ENCODE data around the gene ATP5F1A.
"Not testable (repeated sequence)": the region's sequence is repeated elsewhere in the genome, so short reads cannot be mapped to it uniquely, and the experiment has no call there.

Gene ATP5F1A

GRCh38 chr18:46047369-46047768 lies 50.7 kb downstream of the ATP5F1A start:
- DNase-seq (ENCODE audit: low read depth in 2 of 2), result not testable (repeated sequence)

- DNase-seq (ENCODE audit: low read depth in 2 of 2), result no peak
These were observed 51.4 kb downstream of the ATP5F1A start for GRCh38 chr18:46046688-46047087.

GRCh38 chr18:46046126-46046525 lies 52.0 kb downstream of the ATP5F1A start:
- no peak for DNase-seq (ENCODE audit: low read depth in 2 of 2)

GRCh38 chr18:46042571-46043123 lies 55.4 kb downstream of the ATP5F1A start:
- no peak for DNase-seq (ENCODE audit: low read depth in 2 of 2)

GRCh38 chr18:46040747-46041104 lies 57.4 kb downstream of the ATP5F1A start:
- DNase-seq (ENCODE audit: low read depth in 2 of 2), result no peak

GRCh38 chr18:46040033-46040746 lies 57.9 kb downstream of the ATP5F1A start:
- DNase-seq (ENCODE audit: low read depth in 2 of 2), result no peak

GRCh38 chr18:46037512-46038305 lies 60.4 kb downstream of the ATP5F1A start:
- DNase-seq (ENCODE audit: low read depth in 2 of 2), result no peak

GRCh38 chr18:46035696-46036680 lies 62.1 kb downstream of the ATP5F1A start:
- no peak for DNase-seq (ENCODE audit: low read depth in 2 of 2)

- DNase-seq (ENCODE audit: low read depth in 2 of 2), result no peak
These were observed 63.9 kb downstream of the ATP5F1A start for GRCh38 chr18:46034230-46034629.

GRCh38 chr18:46031741-46032140 lies 66.4 kb downstream of the ATP5F1A start:
- DNase-seq (ENCODE audit: low read depth in 2 of 2), result no peak

Data from stimulated activated CD4-positive, alpha-beta T cell treated with anti-CD3 and anti-CD28 coated beads, Interleukin-4, amount 100 ng/mL, for 48 hours (primary cell).